Measurements from ENCODE around the gene ZNF286A. TPM values are rescaled to one million over a fixed set of nuclear protein-coding genes. Genes with fewer than 3 reads are reported as not detected.

The ZNF286A gene
- total and polyA plus RNA-seq, 2 of the 13 experiments (the other 11 are each of a cell fraction or from before 2014, with no cell fraction given): 12.7 to 38.8 TPM

DNA sequence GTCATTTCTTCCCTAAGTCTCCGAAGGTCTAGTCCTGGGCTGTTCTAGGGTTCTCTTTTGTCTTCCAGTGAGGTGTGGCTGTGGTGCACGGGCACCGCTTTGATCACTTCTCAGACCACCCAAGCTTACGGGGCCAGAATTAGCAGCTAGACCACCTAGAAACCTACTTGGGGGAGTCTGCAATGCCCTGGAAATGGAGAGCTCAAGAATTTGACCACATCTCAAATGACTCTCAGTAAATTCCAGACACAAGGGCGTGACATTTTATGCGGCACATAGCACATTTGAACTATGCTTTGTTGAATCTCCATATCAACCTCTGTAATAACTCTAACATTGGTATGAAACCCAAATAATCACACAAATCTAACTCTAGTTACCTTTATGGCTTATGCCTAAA, 40.3 kb upstream of the ZNF286A start:
- Histone ChIP-seq H3K4me1 (ENCODE audit: insufficient read depth, low read length) (no peaks in the 10 kb centered on the region), H4K20me1 (ENCODE audit: insufficient read depth, low read length) (no peaks in the 10 kb centered on the region), H2AFZ (ENCODE audit: low read length) (no peak overlapping the region), H3K9me3 (ENCODE audit: low read length) (no peaks in the 10 kb centered on the region), H3K36me3 (replicated peaks in 1 of 2; ENCODE audit: control insufficient read depth in 1 of 2, insufficient read depth in 2 of 2, low read length in 2 of 2) (peaks cover 6 to 19% of the 10 kb centered on the region in 2 experiments; a peak in 4 of 5 replicates), H3K9ac (ENCODE audit: insufficient read depth, low read depth, low read length) (no peak overlapping the region), H3K4me3 (replicated peaks in 1 of 3; ENCODE audit: insufficient read depth in 1 of 3, low read depth in 2 of 3, low read length in 3 of 3) (no peak overlapping the region), H3K4me2 (ENCODE audit: low read depth, low read length) (no peak overlapping the region), H3K27me3 (ENCODE audit: control insufficient read depth in 1 of 2, insufficient read depth in 2 of 2, low read length in 2 of 2) (no peaks in the 10 kb centered on the region), H3K27ac (ENCODE audit: extremely low read length, insufficient read depth, low read length) (no peak overlapping the region), H3K79me2 (ENCODE audit: insufficient read depth, low read length) (no peaks in the 10 kb centered on the region)
- no TSS peak for BruUV-seq (replicated peaks)
- POLR2A ChIA-PET: no interaction called here
- CTCF ChIA-PET (ENCODE audit: low intra/inter-chr PET ratio, low total read pairs): no interaction called here
- ATAC-seq: no peak
- TF ChIP-seq JARID2 (CRISPR knock-in tag; IDR thresholded peaks at IDR 0.05; ENCODE audit: insufficient replicate concordance) (no peak), ZNF724P (CRISPR knock-in tag; IDR thresholded peaks at IDR 0.05; ENCODE audit: borderline replicate concordance) (no peak), SOX6 (IDR thresholded peaks at IDR 0.05) (no peak), SOX6 (CRISPR knock-in tag; IDR thresholded peaks at IDR 0.05) (no peak), SKI (IDR thresholded peaks at IDR 0.05; ENCODE audit: partially characterized antibody) (no peak), NFKBIZ (CRISPR knock-in tag; IDR thresholded peaks at IDR 0.05) (no peak), IRF2 (CRISPR knock-in tag; IDR thresholded peaks at IDR 0.05) (no peak), RARG (CRISPR knock-in tag; IDR thresholded peaks at IDR 0.05; ENCODE audit: low read depth) (no peak), HNRNPK (IDR thresholded peaks at IDR 0.05; ENCODE audit: low read depth, low read length, poor library complexity, severe bottlenecking) (no peak)
- WGBS (ENCODE audit: low lambda C conversion rate): 96% methylated on average over 6 of the region's 6 CpGs
- no peak for DNase-seq (ENCODE audit: low spot score)
- intact Hi-C loops (cut with micrococcal nuclease; ENCODE audit: unreplicated experiment) (no loop called here), in situ Hi-C loops (cut with HindIII; ENCODE audit: extremely low pct_ligation_motif_present, low pct_unique_long_range_greater_than_20kb) (no loop called here)
- FAIRE-seq: no peak

DNA sequence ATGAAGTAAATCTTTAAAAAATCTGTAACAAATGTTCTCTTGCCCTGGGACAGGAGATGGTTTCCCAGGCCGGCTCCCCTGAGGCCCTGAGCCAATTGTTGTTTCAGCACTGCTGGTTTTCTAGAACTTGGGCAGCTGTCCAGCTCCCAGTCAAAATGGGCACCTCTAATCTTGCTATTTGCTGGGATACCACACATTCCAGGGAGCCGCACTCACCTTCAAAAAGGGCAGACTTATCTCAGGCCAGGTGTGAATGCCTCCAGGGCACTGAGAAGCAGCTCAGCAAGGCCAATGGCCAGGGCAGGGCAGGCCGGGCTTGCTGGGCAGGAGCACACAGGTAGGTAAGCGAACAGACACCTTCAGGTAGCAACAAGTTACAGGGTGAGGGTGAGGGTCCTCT, 39.9 kb upstream of the ZNF286A start:
- no peak for ATAC-seq
- WGBS (ENCODE audit: low lambda C conversion rate): 100% methylated on average over 4 of the region's 4 CpGs
- POLR2A ChIA-PET: no interaction called here
- no peak overlapping the region for H3K4me3 ChIP-seq (replicated peaks in 1 of 3; ENCODE audit: insufficient read depth in 1 of 3, low read depth in 2 of 3, low read length in 3 of 3)
- H3K4me2 ChIP-seq (ENCODE audit: low read depth, low read length): no peak overlapping the region
- no peak for DNase-seq (ENCODE audit: low spot score)
- in situ Hi-C loops (cut with HindIII; ENCODE audit: extremely low pct_ligation_motif_present, low pct_unique_long_range_greater_than_20kb): no loop called here
- H3K79me2 ChIP-seq (ENCODE audit: insufficient read depth, low read length): no peaks in the 10 kb centered on the region
- H3K27me3 ChIP-seq (ENCODE audit: control insufficient read depth in 1 of 2, insufficient read depth in 2 of 2, low read length in 2 of 2): no peaks in the 10 kb centered on the region
- no peaks in the 10 kb centered on the region for H3K9me3 ChIP-seq (ENCODE audit: low read length)
- CTCF ChIA-PET (ENCODE audit: low intra/inter-chr PET ratio, low total read pairs): no interaction called here
- FAIRE-seq: no peak
- no peak overlapping the region for H3K9ac ChIP-seq (ENCODE audit: insufficient read depth, low read depth, low read length)
- no peaks in the 10 kb centered on the region for H3K4me1 ChIP-seq (ENCODE audit: insufficient read depth, low read length)
- intact Hi-C loops (cut with micrococcal nuclease; ENCODE audit: unreplicated experiment): no loop called here
- peaks cover 6 to 22% of the 10 kb centered on the region in 2 experiments; a peak in 4 of 5 replicates for H3K36me3 ChIP-seq (replicated peaks in 1 of 2; ENCODE audit: control insufficient read depth in 1 of 2, insufficient read depth in 2 of 2, low read length in 2 of 2)
- no TSS peak for BruUV-seq (replicated peaks)
- H3K27ac ChIP-seq (ENCODE audit: extremely low read length, insufficient read depth, low read length): no peak overlapping the region
- no peaks in the 10 kb centered on the region for H4K20me1 ChIP-seq (ENCODE audit: insufficient read depth, low read length)
- no peak overlapping the region for H2AFZ ChIP-seq (ENCODE audit: low read length)
- TF ChIP-seq, protein P1, sequence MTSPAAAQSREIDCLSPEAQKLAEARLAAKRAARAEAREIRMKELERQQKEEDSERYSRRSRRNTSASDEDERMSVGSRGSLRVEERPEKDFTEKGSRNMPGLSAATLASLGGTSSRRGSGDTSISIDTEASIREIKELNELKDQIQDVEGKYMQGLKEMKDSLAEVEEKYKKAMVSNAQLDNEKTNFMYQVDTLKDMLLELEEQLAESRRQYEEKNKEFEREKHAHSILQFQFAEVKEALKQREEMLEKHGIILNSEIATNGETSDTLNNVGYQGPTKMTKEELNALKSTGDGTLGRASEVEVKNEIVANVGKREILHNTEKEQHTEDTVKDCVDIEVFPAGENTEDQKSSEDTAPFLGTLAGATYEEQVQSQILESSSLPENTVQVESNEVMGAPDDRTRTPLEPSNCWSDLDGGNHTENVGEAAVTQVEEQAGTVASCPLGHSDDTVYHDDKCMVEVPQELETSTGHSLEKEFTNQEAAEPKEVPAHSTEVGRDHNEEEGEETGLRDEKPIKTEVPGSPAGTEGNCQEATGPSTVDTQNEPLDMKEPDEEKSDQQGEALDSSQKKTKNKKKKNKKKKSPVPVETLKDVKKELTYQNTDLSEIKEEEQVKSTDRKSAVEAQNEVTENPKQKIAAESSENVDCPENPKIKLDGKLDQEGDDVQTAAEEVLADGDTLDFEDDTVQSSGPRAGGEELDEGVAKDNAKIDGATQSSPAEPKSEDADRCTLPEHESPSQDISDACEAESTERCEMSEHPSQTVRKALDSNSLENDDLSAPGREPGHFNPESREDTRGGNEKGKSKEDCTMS (CRISPR knock-in tag; conservative IDR thresholded peaks at IDR 0.05): no peak
- TF ChIP-seq, protein P2, sequence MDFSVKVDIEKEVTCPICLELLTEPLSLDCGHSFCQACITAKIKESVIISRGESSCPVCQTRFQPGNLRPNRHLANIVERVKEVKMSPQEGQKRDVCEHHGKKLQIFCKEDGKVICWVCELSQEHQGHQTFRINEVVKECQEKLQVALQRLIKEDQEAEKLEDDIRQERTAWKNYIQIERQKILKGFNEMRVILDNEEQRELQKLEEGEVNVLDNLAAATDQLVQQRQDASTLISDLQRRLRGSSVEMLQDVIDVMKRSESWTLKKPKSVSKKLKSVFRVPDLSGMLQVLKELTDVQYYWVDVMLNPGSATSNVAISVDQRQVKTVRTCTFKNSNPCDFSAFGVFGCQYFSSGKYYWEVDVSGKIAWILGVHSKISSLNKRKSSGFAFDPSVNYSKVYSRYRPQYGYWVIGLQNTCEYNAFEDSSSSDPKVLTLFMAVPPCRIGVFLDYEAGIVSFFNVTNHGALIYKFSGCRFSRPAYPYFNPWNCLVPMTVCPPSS (IDR thresholded peaks at IDR 0.05): no peak
- no peak for TF ChIP-seq ZNF484 (CRISPR knock-in tag; IDR thresholded peaks at IDR 0.05; ENCODE audit: borderline replicate concordance, low read depth)
- TF ChIP-seq, protein P3, sequence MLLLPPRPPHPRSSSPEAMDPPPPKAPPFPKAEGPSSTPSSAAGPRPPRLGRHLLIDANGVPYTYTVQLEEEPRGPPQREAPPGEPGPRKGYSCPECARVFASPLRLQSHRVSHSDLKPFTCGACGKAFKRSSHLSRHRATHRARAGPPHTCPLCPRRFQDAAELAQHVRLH (CRISPR knock-in tag; IDR thresholded peaks at IDR 0.05; ENCODE audit: borderline replicate concordance, low read depth): no peak
- no peak for TF ChIP-seq SMAD9 (CRISPR knock-in tag; IDR thresholded peaks at IDR 0.05)
- TF ChIP-seq, protein P4, sequence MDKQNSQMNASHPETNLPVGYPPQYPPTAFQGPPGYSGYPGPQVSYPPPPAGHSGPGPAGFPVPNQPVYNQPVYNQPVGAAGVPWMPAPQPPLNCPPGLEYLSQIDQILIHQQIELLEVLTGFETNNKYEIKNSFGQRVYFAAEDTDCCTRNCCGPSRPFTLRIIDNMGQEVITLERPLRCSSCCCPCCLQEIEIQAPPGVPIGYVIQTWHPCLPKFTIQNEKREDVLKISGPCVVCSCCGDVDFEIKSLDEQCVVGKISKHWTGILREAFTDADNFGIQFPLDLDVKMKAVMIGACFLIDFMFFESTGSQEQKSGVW (CRISPR knock-in tag; IDR thresholded peaks at IDR 0.05; ENCODE audit: borderline replicate concordance): no peak

All from HepG2 (cell line).